ENCODE data around the gene MEGF9. TPM values are rescaled to one million over a fixed set of nuclear protein-coding genes. Genes with fewer than 3 reads are reported as not detected.

The MEGF9 gene
- total RNA-seq, 2 experiments from 2014 or later = 5.1 to 10.2 TPM

GRCh38 chr9:120574473-120574872 lies 139.8 kb downstream of the MEGF9 start:
- Histone ChIP-seq H3K79me2 (ENCODE audit: insufficient read depth, low read depth, low read length) (peaks cover 72% of the 10 kb centered on the region), H4K20me1 (ENCODE audit: insufficient read depth, low read length) (peaks cover 5% of the 10 kb centered on the region; the same call in 1 of the 2 replicates), H3K9me2 (ENCODE audit: insufficient read depth, low read length) (no peaks in the 10 kb centered on the region), H3K36me3 (ENCODE audit: insufficient read depth, low read length) (peaks cover 54% of the 10 kb centered on the region), H3K27ac (ENCODE audit: low read depth, low read length, poor library complexity, severe bottlenecking) (no peak overlapping the region), H2AFZ (ENCODE audit: low read length) (no peak overlapping the region), H3K4me3 (ENCODE audit: low read depth, low read length, poor library complexity, severe bottlenecking) (no peak overlapping the region), H3K4me2 (ENCODE audit: low read length) (no peak overlapping the region; the same call in 1 of the 2 replicates), H3K9me3 (ENCODE audit: low read length) (no peaks in the 10 kb centered on the region), H3K4me1 (ENCODE audit: insufficient read depth, low read length, poor library complexity, severe bottlenecking) (peaks cover 21% of the 10 kb centered on the region)
- DNase-seq (ENCODE audit: low spot score) = no peak
- POLR2A ChIA-PET = interaction anchor here (0.7 kb wide), 1 partner anchor 142 kb away, joined by 3 read pairs; no protein-coding TSS in a partner anchor
- intact Hi-C loops (cut with micrococcal nuclease; ENCODE audit: unreplicated experiment) = no loop called here
- CTCF ChIA-PET (ENCODE audit: unreplicated experiment) = no interaction called here
- no TSS peak for BruUV-seq (replicated peaks)
- TF ChIP-seq CTCF (conservative IDR thresholded peaks at IDR 0.05; ENCODE audit: low read length) (no peak), EZH2phosphoT487 (IDR thresholded peaks at IDR 0.05; ENCODE audit: borderline replicate concordance, low read depth, low read length) (no peak)

- POLR2A ChIA-PET = no interaction called here
- BruUV-seq (replicated peaks) = no TSS peak
- intact Hi-C loops (cut with micrococcal nuclease; ENCODE audit: unreplicated experiment) = no loop called here
These were observed 141.8 kb downstream of the MEGF9 start for GRCh38 chr9:120572472-120572871.

More at GRCh38 chr9:120572472-120572871, 141.8 kb downstream of the MEGF9 start:
- peaks cover 52% of the 10 kb centered on the region for H3K79me2 ChIP-seq (ENCODE audit: insufficient read depth, low read depth, low read length)
- no peaks in the 10 kb centered on the region for H3K9me2 ChIP-seq (ENCODE audit: insufficient read depth, low read length)
- no peaks in the 10 kb centered on the region for H3K9me3 ChIP-seq (ENCODE audit: low read length)
- H3K4me1 ChIP-seq (ENCODE audit: insufficient read depth, low read length, poor library complexity, severe bottlenecking) = peaks cover 5% of the 10 kb centered on the region
- DNase-seq (ENCODE audit: low spot score) = no peak
- H3K4me2 ChIP-seq (ENCODE audit: low read length) = no peak overlapping the region
- H4K20me1 ChIP-seq (ENCODE audit: insufficient read depth, low read length) = peaks cover 5% of the 10 kb centered on the region; the same call in 1 of the 2 replicates
- H3K4me3 ChIP-seq (ENCODE audit: low read depth, low read length, poor library complexity, severe bottlenecking) = no peak overlapping the region
- no peak for TF ChIP-seq CTCF (conservative IDR thresholded peaks at IDR 0.05; ENCODE audit: low read length)
- peaks cover 70% of the 10 kb centered on the region for H3K36me3 ChIP-seq (ENCODE audit: insufficient read depth, low read length)
- H2AFZ ChIP-seq (ENCODE audit: low read length) = no peak overlapping the region
- H3K27ac ChIP-seq (ENCODE audit: low read depth, low read length, poor library complexity, severe bottlenecking) = no peak overlapping the region
- CTCF ChIA-PET (ENCODE audit: unreplicated experiment) = no interaction called here

Measured in OCI-LY7 (cell line).